NT2/D1 (cell line): ENCODE results near the gene TMEM50A.
"Not testable (repeated sequence)": the region's sequence is repeated elsewhere in the genome, so short reads cannot be mapped to it uniquely, and the experiment has no call there.

ENCODE experiments used
- SUZ12 ChIP-seq: IDR thresholded peaks from 2 replicates; pipeline ENCODE4 v1.6.1; 2011; ENCODE audit not compliant: insufficient read length, insufficient read depth; ENCODE audit errors: extremely low read depth
- YY1 ChIP-seq: IDR thresholded peaks from 2 replicates; pipeline ENCODE4 v1.6.1; 2011; ENCODE audit not compliant: insufficient read length, insufficient read depth
- ZNF274 ChIP-seq: IDR thresholded peaks from 2 replicates; pipeline ENCODE4 v1.6.1; 2011; ENCODE audit warnings: mild to moderate bottlenecking, low read depth, low read length

GRCh38 chr1:25322127-25322526 is 16.0 kb upstream of the TMEM50A start:
- TF ChIP-seq ZNF274, YY1, SUZ12: not testable (repeated sequence)
